ENCODE data around the gene INTS4. TPM values are rescaled to one million over a fixed set of nuclear protein-coding genes. Genes with fewer than 3 reads are reported as not detected.
A peak's percentile ranks its signal among the peaks of the same experiment; 100 is the strongest.
"Not testable (repeated sequence)": the region's sequence is repeated elsewhere in the genome, so short reads cannot be mapped to it uniquely, and the experiment has no call there.

The INTS4 gene
- 25.8 and 26.5 TPM in 2 replicates for total RNA-seq (2014; rRNA removed; shearing (Covaris generic))

- DNase-seq (ENCODE audit: low spot score), result peak; percentile 99
These were observed at the start of gene INTS4 for GRCh38 chr11:77994434-77995362. TSS of gene INTS4 (minus strand) at chr11:77994668. CDS start at chr11:77994643, 25 bp downstream.

GRCh38 chr11:78041843-78042440 is 47.5 kb upstream of the INTS4 start:
- no peak for DNase-seq (ENCODE audit: low spot score)

- not testable (repeated sequence) for DNase-seq (ENCODE audit: low spot score)
These were observed 46.9 kb upstream of the INTS4 start for GRCh38 chr11:78041380-78041719.

GRCh38 chr11:78040691-78041379 is 46.4 kb upstream of the INTS4 start:
- DNase-seq (ENCODE audit: low spot score), result peak; percentile 78

- peak; percentile 83 for DNase-seq (ENCODE audit: low spot score)
These were observed 45.6 kb upstream of the INTS4 start for GRCh38 chr11:78039919-78040671.

GRCh38 chr11:78039391-78039918 is 45.0 kb upstream of the INTS4 start:
- DNase-seq (ENCODE audit: low spot score), result no peak

GRCh38 chr11:78038697-78039313 is 44.3 kb upstream of the INTS4 start:
- DNase-seq (ENCODE audit: low spot score), result peak; percentile 46

GRCh38 chr11:78037825-78038620 is 43.6 kb upstream of the INTS4 start:
- no peak for DNase-seq (ENCODE audit: low spot score)

- no peak for DNase-seq (ENCODE audit: low spot score)
These were observed 42.6 kb upstream of the INTS4 start for GRCh38 chr11:78037056-78037455.

- DNase-seq (ENCODE audit: low spot score), result no peak
These were observed 41.8 kb upstream of the INTS4 start for GRCh38 chr11:78036313-78036712.

- no peak for DNase-seq (ENCODE audit: low spot score)
These were observed 40.2 kb upstream of the INTS4 start for GRCh38 chr11:78034623-78035022.

- no peak for DNase-seq (ENCODE audit: low spot score)
These were observed 38.6 kb upstream of the INTS4 start for GRCh38 chr11:78033040-78033439.

- no peak for DNase-seq (ENCODE audit: low spot score)
These were observed 37.6 kb upstream of the INTS4 start for GRCh38 chr11:78032090-78032489.

- no peak for DNase-seq (ENCODE audit: low spot score)
These were observed 37.2 kb upstream of the INTS4 start for GRCh38 chr11:78031629-78032028.

- DNase-seq (ENCODE audit: low spot score), result no peak
These were observed 36.2 kb upstream of the INTS4 start for GRCh38 chr11:78030429-78031325.

GRCh38 chr11:78028423-78028822 is 34.0 kb upstream of the INTS4 start:
- peak; percentile 72 for DNase-seq (ENCODE audit: low spot score)

- no peak for DNase-seq (ENCODE audit: low spot score)
These were observed 33.3 kb upstream of the INTS4 start for GRCh38 chr11:78027759-78028158.

- DNase-seq (ENCODE audit: low spot score), result no peak
These were observed 30.9 kb upstream of the INTS4 start for GRCh38 chr11:78025378-78025777.

GRCh38 chr11:78023426-78023825 is 29.0 kb upstream of the INTS4 start:
- no peak for DNase-seq (ENCODE audit: low spot score)

Data from A172 (cell line).